ENCODE data around the gene ROR2.

- TF ChIP-seq POLR2A (IDR thresholded peaks at IDR 0.05; ENCODE audit: low read length), result no peak
- no peak for TF ChIP-seq GATA1 (IDR thresholded peaks at IDR 0.05; ENCODE audit: low read depth, low read length)
Measured at GRCh38 chr9:91725651-91726050, 224.4 kb downstream of the ROR2 start.
